SH-SY5Y (cell line): ENCODE measurements around the gene AKR1B1.

Source experiments
- GATA2 ChIP-seq: IDR thresholded peaks from 2 replicates; pipeline ENCODE4 v1.6.1; 2011; ENCODE audit warnings: mild to moderate bottlenecking, low read depth, low read length
- GATA3 ChIP-seq: IDR thresholded peaks from 2 replicates; pipeline ENCODE4 v1.6.1; 2011; ENCODE audit warnings: low read depth, mild to moderate bottlenecking, low read length, moderate library complexity

DNA sequence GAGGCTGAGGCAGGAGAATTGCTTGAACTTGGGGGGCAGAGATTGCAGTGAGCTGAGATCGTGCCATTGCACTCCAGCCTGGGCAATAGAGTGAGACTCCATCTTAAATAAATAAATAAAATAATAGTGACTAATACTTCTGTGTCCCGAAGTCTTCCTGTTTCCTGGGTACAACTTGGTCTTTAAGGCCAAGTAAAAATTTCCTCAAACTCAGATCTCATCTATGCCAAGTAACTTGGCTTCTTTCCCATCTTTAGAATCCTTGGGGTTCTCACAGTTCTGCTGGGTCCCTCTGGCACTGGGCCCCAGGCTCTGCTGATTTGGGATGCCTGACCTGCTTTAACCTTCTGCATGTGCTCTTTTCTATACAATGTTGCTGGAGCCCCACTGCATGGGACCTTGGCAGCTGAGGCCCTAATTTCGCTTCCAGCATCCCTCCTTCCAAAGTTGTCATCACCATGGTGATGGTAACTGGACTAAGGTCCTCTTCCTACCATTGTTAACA, 45.8 kb upstream of the AKR1B1 start:
- TF ChIP-seq GATA2 (no peak), GATA3 (no peak)
